ELF-1 (cell line): ENCODE results near the gene PCDHGA8.
"Not testable (repeated sequence)": the region's sequence is repeated elsewhere in the genome, so short reads cannot be mapped to it uniquely, and the experiment has no call there.

ENCODE experiments used
- DNase-seq: peaks from one replicate; pipeline ENCODE4 v3.0.0-alpha.2; 2016; ENCODE audit warnings: low read depth, low spot score

PCDHGA8 gene

GRCh38 chr5:141432308-141432707 lies 39.9 kb downstream of the PCDHGA8 start:
- not testable (repeated sequence) for DNase-seq

GRCh38 chr5:141432726-141433125 lies 40.3 kb downstream of the PCDHGA8 start:
- not testable (repeated sequence) for DNase-seq

GRCh38 chr5:141434006-141434405 lies 41.6 kb downstream of the PCDHGA8 start:
- DNase-seq, result no peak

- DNase-seq, result no peak
These were observed 44.8 kb downstream of the PCDHGA8 start for GRCh38 chr5:141437221-141437620.

GRCh38 chr5:141439411-141440141 lies 47.1 kb downstream of the PCDHGA8 start:
- DNase-seq, result peak; percentile 35

- DNase-seq, result no peak
These were observed 47.9 kb downstream of the PCDHGA8 start for GRCh38 chr5:141440341-141440740.

GRCh38 chr5:141441571-141442170 lies 49.2 kb downstream of the PCDHGA8 start:
- DNase-seq, result no peak
